ENCODE results near the gene ECHS1. TPM values are rescaled to one million over a fixed set of nuclear protein-coding genes. Genes with fewer than 3 reads are reported as not detected.

Gene ECHS1
- total and polyA plus RNA-seq, 2 of the 8 experiments (the other 6 are each of a cell fraction or from before 2014, with no cell fraction given), result 41.7 to 101 TPM

DNA sequence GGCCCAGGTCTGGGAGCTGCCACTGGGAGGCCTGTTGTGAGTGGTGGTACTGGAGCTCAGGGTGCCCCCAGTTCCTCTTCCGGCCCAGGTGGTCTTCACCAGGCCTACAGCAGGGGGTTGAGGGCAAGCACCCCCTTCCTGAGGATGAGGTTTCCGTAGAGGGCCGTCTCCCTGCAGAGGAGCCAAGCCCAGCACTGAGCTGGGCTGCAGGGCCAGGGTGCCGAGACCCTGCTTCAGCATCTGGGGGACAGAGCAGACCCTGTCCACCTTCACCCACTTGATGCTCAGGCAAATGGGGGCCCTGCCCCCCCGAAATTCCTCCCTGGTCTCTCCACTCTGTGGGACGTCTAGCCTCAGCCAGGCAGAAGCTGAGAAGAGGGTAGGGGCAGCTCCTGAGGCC is 17.9 kb downstream of the ECHS1 start (continued):
- TF ChIP-seq TCF12 (IDR thresholded peaks at IDR 0.05; ENCODE audit: low read depth, low read length) (no peak), HDAC6 (IDR thresholded peaks at IDR 0.05; ENCODE audit: low read depth, low read length) (no peak), EGR1 (IDR thresholded peaks at IDR 0.05; ENCODE audit: borderline replicate concordance, low read depth, low read length) (no peak)
